Measurements from ENCODE around the gene GATB. TPM values are rescaled to one million over a fixed set of nuclear protein-coding genes. Genes with fewer than 3 reads are reported as not detected.

GATB gene
- total RNA-seq, 1 experiment from 2014 or later, result 21.2 TPM

GRCh38 chr4:151808542-151808941, 47.7 kb upstream of the GATB start:
- H3K27ac ChIP-seq (ENCODE audit: insufficient read length, low read depth, low read length), result no peak overlapping the region
- no peak overlapping the region for H4K5ac ChIP-seq (ENCODE audit: insufficient read length, low read depth, low read length)
- H2BK15ac ChIP-seq (ENCODE audit: low read depth, low read length), result no peak overlapping the region
- peaks cover 6% of the 10 kb centered on the region for H3K9me3 ChIP-seq (ENCODE audit: control insufficient read depth, low read depth, low read length)
- no peak overlapping the region; a peak in 1 of 7 replicates for H3K27ac Mint-ChIP-seq
- H3K4me2 ChIP-seq (ENCODE audit: insufficient read depth, insufficient read length, low read length), result no peak overlapping the region
- H2BK12ac ChIP-seq (ENCODE audit: insufficient read length, low read depth, low read length), result no peak overlapping the region
- DNase-seq, result no peak
- no peak overlapping the region for H4K91ac ChIP-seq (ENCODE audit: insufficient read length, low read depth, low read length)
- H3K36me3 Mint-ChIP-seq (ENCODE audit: insufficient read depth in 1 of 3, low read depth in 3 of 3), result peaks cover 0 to 7% (median 5%) of the 10 kb centered on the region in 3 experiments; a peak in 3 of 7 replicates
- no peak overlapping the region for H4K8ac ChIP-seq (replicated peaks; ENCODE audit: insufficient read length, low read depth, low read length)
- H2BK120ac ChIP-seq (ENCODE audit: low read depth, low read length, poor library complexity, severe bottlenecking), result no peak overlapping the region
- no peaks in the 10 kb centered on the region for H3K79me2 ChIP-seq (ENCODE audit: insufficient read depth, low read length)
- no CpG with 5 or more reads among the region's 4 CpGs for WGBS (ENCODE audit: extremely low coverage, insufficient read length, low lambda C conversion rate)
- no peak overlapping the region for H2AFZ ChIP-seq (ENCODE audit: low read length)
- H3K23ac ChIP-seq (ENCODE audit: insufficient read length, low read depth, low read length), result no peak overlapping the region
- no peak overlapping the region for H3K4me3 Mint-ChIP-seq
- H2AK5ac ChIP-seq (ENCODE audit: insufficient read length, low read length), result no peak overlapping the region
- H3K27me3 Mint-ChIP-seq (ENCODE audit: low read depth), result no peaks in the 10 kb centered on the region; the same call in 1 of the 2 replicates
- H3T11ph ChIP-seq (ENCODE audit: low read length), result no peak overlapping the region
- H3K4ac ChIP-seq (ENCODE audit: low read depth, low read length), result no peak overlapping the region
- no peaks in the 10 kb centered on the region for H3K23me2 ChIP-seq (ENCODE audit: insufficient read length, low read depth, low read length, poor library complexity, severe bottlenecking)
- H3K56ac ChIP-seq (ENCODE audit: insufficient read length, low read depth, low read length), result no peak overlapping the region
- TF ChIP-seq CTCF (conservative IDR thresholded peaks at IDR 0.05), result no peak
- no peaks in the 10 kb centered on the region for H4K20me1 ChIP-seq (ENCODE audit: control insufficient read depth, insufficient read depth, insufficient read length)
- no peak overlapping the region for H2BK5ac ChIP-seq (ENCODE audit: insufficient read length, low read length)
- no peak overlapping the region for H3K14ac ChIP-seq (ENCODE audit: insufficient read depth, low read length)
- peaks cover 0 to 3% of the 10 kb centered on the region in 2 experiments; a peak in 2 of 5 replicates for H3K9me3 Mint-ChIP-seq
- H3K4me1 Mint-ChIP-seq, result peaks cover 46 to 62% of the 10 kb centered on the region in 2 experiments
- no peak overlapping the region for H3K18ac ChIP-seq (ENCODE audit: insufficient read length, low read depth, low read length)
- H3K4me1 ChIP-seq (ENCODE audit: insufficient read depth, low read length), result peaks cover 17% of the 10 kb centered on the region; the same call in 1 of the 2 replicates
- H3K79me1 ChIP-seq (ENCODE audit: insufficient read depth, low read depth, low read length, poor library complexity, severe bottlenecking), result no peaks in the 10 kb centered on the region
- no peak overlapping the region for H3K9ac ChIP-seq (ENCODE audit: extremely low read depth, insufficient read length, low read length)
- no peak overlapping the region for H2BK20ac ChIP-seq (ENCODE audit: low read depth, low read length, poor library complexity, severe bottlenecking)
- no peaks in the 10 kb centered on the region for H3K27me3 ChIP-seq (ENCODE audit: insufficient read depth, low read length)

All from H9 (cell line).